Measurements from ENCODE around the gene TRAF3IP1.

DNA sequence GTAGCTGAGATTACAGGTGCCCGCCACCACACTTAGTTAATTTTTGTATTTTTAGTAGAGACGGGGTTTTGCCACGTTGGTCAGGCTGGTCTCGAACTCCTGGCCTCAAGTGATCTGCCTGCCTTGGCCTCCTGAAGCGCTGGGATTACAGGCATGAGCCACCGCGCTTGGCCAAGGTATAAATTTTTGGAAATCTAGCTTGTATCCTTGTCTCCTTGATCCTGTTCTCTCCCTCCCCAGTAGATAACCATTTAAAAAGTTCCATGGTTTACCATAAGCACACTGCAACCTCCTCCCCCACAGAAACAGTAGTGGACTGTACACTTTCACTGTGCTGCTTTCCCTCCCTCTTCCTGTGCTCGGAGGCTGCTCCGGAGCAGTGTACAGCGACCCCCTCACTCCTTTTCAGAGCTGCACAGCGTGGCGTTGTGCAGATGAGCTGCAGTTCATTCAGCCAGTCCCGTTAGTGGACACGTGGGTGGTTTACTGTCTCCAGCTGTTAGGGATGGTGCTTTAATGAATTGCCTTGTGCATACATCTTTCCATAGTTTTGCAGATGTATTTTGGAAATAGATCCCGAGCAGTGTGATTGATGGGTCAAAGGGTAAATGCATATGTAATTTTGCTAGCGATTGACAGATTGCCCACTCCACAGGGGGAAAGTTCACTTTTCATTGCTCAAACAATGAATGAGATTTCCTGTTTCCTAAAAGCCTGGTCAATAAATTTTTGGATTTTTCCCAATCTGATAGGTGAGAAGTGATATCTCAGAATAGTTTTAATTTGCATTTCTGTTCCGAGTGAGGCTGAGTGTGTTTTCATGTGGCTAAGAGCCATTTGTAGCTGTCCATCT, 121.2 kb downstream of the TRAF3IP1 start:
- TF ChIP-seq CTCF (IDR thresholded peaks at IDR 0.05), result no peak
- no peak for TF ChIP-seq POLR2A (IDR thresholded peaks at IDR 0.05)
